ENCODE measurements around the gene DOLPP1. TPM values are rescaled to one million over a fixed set of nuclear protein-coding genes. Genes with fewer than 3 reads are reported as not detected.

DOLPP1 gene
- total RNA-seq, 1 donor from 2014 or later: 15.5 TPM

DNA sequence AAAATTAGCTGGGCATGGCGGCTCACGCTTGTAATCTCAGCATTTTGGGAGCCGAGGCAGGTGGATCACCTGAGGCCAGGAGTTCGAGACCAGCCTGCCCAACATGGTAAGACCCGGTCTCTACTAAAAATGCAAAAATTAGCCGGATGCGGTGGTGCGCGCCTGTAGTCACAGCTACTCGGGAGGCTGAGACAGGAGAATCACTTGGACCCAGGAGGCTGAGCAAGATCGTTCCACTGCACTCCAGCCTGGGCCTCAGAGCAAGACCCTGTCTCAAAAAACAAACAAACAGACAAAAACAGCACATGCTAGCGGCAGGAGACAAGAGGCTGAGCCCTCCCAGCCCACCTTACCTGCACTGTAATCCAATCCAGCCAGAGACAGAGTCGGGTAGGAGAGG lies 1.1 kb upstream of the DOLPP1 start:
- H3K4me3 ChIP-seq (ENCODE audit: low read depth, low read length): peak overlapping the region; percentile 71

DNA sequence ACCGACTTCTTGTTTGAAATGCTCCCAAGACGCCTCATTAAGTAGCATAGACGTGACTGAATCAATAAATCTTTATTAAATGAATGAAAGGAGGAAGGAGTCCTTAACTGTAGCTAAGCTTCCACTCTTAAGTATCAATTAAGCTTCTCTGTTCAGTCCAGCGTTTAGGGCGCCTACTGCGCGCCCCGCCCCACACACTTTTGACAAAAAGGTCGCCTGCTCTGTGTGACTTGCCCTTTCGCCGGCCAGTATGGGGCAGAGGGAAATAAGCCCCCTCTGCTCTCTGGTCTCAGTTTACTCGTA lies 662 bp upstream of the DOLPP1 start:
- TF ChIP-seq, protein P1, sequence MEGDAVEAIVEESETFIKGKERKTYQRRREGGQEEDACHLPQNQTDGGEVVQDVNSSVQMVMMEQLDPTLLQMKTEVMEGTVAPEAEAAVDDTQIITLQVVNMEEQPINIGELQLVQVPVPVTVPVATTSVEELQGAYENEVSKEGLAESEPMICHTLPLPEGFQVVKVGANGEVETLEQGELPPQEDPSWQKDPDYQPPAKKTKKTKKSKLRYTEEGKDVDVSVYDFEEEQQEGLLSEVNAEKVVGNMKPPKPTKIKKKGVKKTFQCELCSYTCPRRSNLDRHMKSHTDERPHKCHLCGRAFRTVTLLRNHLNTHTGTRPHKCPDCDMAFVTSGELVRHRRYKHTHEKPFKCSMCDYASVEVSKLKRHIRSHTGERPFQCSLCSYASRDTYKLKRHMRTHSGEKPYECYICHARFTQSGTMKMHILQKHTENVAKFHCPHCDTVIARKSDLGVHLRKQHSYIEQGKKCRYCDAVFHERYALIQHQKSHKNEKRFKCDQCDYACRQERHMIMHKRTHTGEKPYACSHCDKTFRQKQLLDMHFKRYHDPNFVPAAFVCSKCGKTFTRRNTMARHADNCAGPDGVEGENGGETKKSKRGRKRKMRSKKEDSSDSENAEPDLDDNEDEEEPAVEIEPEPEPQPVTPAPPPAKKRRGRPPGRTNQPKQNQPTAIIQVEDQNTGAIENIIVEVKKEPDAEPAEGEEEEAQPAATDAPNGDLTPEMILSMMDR (IDR thresholded peaks at IDR 0.05; ENCODE audit: insufficient read depth, low read length, poor library complexity, severe bottlenecking): no peak
- Histone ChIP-seq H3K36me3 (ENCODE audit: control insufficient read depth, insufficient read depth, low read length) (no peaks in the 10 kb centered on the region), H3K4me3 (ENCODE audit: low read depth, low read length) (peak overlapping the region; percentile 71), H3K27me3 (ENCODE audit: control insufficient read depth, insufficient read depth, low read length) (no peaks in the 10 kb centered on the region)
- no peak for DNase-seq (ENCODE audit: low read depth)

More for the DNA sequence above, 1.1 kb upstream of the DOLPP1 start:
- Histone ChIP-seq H3K27me3 (ENCODE audit: control insufficient read depth, insufficient read depth, low read length) (no peaks in the 10 kb centered on the region), H3K36me3 (ENCODE audit: control insufficient read depth, insufficient read depth, low read length) (no peaks in the 10 kb centered on the region)
- TF ChIP-seq, protein P1 (IDR thresholded peaks at IDR 0.05; ENCODE audit: insufficient read depth, low read length, poor library complexity, severe bottlenecking): no peak
- DNase-seq (ENCODE audit: low read depth): no peak

DNA sequence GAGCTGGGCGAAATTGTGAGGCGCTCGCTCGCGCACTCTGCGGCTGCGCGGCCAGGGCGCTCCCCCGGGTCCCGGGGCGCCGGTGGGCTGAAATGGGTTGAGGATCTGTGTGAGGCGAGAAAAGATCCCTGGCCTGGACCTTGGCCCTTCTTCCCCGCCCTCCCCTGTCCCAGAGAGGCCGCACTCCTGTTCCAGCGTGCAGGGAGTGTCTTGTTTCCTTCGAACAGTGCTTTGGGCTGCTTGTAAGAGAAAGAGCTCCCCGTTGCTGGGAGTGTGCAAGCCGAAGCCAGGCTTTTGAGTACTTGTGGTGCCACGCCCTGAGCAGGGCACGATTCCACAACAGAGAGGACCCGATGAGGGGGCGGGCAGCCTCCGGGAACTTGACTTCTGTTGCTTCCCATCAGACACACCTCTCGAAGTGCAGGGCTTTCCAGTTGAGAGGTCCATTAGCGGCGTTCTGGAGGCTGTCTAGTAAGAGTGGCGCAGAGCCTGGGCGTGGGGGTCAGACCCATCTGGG lies 535 bp downstream of the DOLPP1 start:
- H3K27me3 ChIP-seq (ENCODE audit: control insufficient read depth, insufficient read depth, low read length): no peaks in the 10 kb centered on the region
- H3K4me3 ChIP-seq (ENCODE audit: low read depth, low read length): peak overlapping the region; percentile 58
- TF ChIP-seq, protein P1 (IDR thresholded peaks at IDR 0.05; ENCODE audit: insufficient read depth, low read length, poor library complexity, severe bottlenecking): no peak
- DNase-seq (ENCODE audit: low read depth): no peak
- no peaks in the 10 kb centered on the region for H3K36me3 ChIP-seq (ENCODE audit: control insufficient read depth, insufficient read depth, low read length)

DNA sequence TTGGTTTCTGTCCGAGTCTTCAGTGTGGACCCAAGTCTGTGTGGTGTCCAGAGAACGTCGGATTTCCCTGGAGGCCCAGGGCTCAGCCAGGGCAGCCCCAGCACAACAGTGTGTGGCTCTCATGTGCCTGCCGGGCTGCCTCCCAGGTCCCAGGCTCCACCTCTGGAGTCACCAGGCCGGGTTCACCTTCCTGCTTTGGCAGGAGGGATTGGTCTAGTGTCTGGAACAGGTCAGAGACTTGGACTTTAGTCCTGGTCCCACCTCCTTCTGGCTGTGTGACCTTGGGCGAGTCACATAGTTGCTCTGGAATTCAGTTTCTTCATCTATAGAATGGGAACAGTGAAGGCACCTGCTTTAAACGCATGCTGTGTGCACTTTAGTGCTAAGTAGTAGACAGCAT lies 3.2 kb downstream of the DOLPP1 start:
- TF ChIP-seq, protein P1 (IDR thresholded peaks at IDR 0.05; ENCODE audit: insufficient read depth, low read length, poor library complexity, severe bottlenecking): no peak
- Histone ChIP-seq H3K4me3 (ENCODE audit: low read depth, low read length) (no peak overlapping the region), H3K36me3 (ENCODE audit: control insufficient read depth, insufficient read depth, low read length) (no peaks in the 10 kb centered on the region), H3K27me3 (ENCODE audit: control insufficient read depth, insufficient read depth, low read length) (no peaks in the 10 kb centered on the region)
- DNase-seq (ENCODE audit: low read depth): no peak

DNA sequence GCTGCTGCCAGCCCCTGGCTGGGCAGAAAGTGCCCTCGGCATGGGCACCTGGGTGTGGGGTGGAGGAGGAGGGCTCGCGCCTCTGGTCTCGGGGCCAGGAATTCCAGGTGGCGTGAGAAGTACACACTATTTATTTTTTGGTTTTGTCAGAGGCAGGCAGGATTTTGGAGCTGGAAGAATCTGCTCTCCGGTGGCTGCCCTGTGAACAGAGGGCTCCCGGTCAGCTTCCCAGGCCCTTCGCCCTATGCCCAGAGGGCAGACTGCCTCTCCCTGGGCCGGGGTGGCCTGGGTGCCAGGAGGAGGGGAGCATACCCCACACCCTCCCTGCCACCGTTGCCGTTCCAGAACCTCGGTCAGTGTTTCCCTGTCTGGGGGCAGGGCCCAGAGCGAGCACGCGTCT lies 8.3 kb downstream of the DOLPP1 start:
- Histone ChIP-seq H3K4me3 (ENCODE audit: low read depth, low read length) (no peak overlapping the region), H3K36me3 (ENCODE audit: control insufficient read depth, insufficient read depth, low read length) (no peaks in the 10 kb centered on the region), H3K27me3 (ENCODE audit: control insufficient read depth, insufficient read depth, low read length) (no peaks in the 10 kb centered on the region)
- no peak for DNase-seq (ENCODE audit: low read depth)
- TF ChIP-seq, protein P1 (IDR thresholded peaks at IDR 0.05; ENCODE audit: insufficient read depth, low read length, poor library complexity, severe bottlenecking): no peak

DNA sequence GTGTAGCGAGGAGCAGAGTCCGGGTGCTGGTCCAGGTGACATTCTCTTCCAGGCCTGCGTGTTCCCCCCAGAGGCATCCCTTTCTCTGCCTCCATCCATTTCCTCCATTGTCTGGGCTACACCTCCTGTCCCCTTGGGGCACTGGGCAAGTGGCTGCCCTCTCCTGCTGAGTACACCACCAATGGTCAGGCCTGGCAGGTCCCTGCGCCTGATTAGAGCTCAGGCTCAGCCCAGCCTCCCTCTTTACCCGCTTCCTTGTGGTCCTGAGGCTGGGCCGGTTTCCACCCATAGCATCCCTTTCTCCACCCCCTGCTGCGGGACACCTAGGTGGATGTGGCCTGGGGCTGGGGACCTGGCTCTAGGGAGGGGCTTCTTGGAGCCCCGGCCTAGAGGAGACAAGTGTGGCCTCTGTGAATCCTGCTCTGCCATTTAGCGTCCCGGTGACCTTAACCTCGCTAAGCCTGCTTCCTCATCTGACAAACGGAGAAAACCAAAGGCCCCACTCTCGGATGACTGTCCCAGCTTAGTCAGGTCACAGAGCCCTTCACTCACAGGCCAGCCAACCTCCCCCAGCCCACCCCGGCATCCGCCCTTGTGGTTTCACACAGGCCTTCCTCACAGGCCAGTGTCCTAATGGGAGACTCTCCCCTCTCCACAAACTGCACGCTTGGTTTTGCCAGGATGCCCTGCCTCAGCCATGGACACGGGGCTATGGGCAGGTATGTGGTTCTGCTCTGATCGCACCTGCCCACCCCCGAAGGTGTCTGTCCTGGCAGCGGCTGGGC lies 12.9 kb downstream of the DOLPP1 start:
- H3K27me3 ChIP-seq (ENCODE audit: control insufficient read depth, insufficient read depth, low read length): no peaks in the 10 kb centered on the region
- DNase-seq (ENCODE audit: low read depth): no peak
- TF ChIP-seq, protein P1 (IDR thresholded peaks at IDR 0.05; ENCODE audit: insufficient read depth, low read length, poor library complexity, severe bottlenecking): no peak
- H3K4me3 ChIP-seq (ENCODE audit: low read depth, low read length): no peak overlapping the region
- H3K36me3 ChIP-seq (ENCODE audit: control insufficient read depth, insufficient read depth, low read length): no peaks in the 10 kb centered on the region

All from kidney epithelial cell (primary cell).